Uterus (tissue), 2 donors: Measurements from ENCODE around the gene EEF2K.

ENCODE experiments used
- POLR2A ChIP-seq, 2 donors: fragments of 450-650 bp; IDR thresholded peaks; one replicate each; pipeline ENCODE4 v1.6.1; 2016; ENCODE audit warnings: antibody characterized with exemption in 2 of 2, mild to moderate bottlenecking in 1 of 2, moderate library complexity in 1 of 2
- TF ChIP-seq, protein P1 (sequence below), 4 experiments: fragments of 200-600 bp in 2 of 4; fragments of 450-650 bp in 2 of 4; sonication (generic) in 2 of 4; IDR thresholded peaks; one replicate each; pipeline ENCODE4 v1.5.1; 2016 to 2019; ENCODE audit warnings: antibody characterized with exemption in 4 of 4, mild to moderate bottlenecking in 2 of 4, moderate library complexity in 1 of 4

DNA sequence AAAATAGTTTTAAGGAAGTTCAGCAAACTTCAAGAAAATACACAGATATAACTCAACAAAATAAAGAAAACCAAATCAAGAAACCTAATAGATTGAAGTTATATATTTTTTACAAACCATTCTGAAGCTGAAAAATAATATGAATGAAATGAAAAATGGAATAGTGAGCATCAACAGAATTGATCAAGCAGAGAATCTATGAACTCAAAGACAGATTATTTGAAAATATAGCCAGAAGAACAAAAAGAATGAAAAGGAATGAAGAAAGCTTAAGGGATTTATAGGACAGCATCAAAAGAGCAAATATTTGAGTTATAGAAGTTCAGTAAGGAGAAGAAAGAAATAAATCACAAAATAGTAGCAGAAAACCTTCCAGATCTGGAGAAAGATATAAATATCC, 130.5 kb downstream of the EEF2K start:
- TF ChIP-seq, protein P1, sequence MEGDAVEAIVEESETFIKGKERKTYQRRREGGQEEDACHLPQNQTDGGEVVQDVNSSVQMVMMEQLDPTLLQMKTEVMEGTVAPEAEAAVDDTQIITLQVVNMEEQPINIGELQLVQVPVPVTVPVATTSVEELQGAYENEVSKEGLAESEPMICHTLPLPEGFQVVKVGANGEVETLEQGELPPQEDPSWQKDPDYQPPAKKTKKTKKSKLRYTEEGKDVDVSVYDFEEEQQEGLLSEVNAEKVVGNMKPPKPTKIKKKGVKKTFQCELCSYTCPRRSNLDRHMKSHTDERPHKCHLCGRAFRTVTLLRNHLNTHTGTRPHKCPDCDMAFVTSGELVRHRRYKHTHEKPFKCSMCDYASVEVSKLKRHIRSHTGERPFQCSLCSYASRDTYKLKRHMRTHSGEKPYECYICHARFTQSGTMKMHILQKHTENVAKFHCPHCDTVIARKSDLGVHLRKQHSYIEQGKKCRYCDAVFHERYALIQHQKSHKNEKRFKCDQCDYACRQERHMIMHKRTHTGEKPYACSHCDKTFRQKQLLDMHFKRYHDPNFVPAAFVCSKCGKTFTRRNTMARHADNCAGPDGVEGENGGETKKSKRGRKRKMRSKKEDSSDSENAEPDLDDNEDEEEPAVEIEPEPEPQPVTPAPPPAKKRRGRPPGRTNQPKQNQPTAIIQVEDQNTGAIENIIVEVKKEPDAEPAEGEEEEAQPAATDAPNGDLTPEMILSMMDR (IDR thresholded peaks at IDR 0.05), result no peak
- TF ChIP-seq POLR2A (IDR thresholded peaks at IDR 0.05), result no peak
